ENCODE measurements around the gene ERCC6L.

- no peak for TF ChIP-seq CTCF (conservative IDR thresholded peaks at IDR 0.05)
- no peak for TF ChIP-seq ZFX (IDR thresholded peaks at IDR 0.05)
These were observed 36.8 kb downstream of the ERCC6L start for GRCh38 chrX:72201836-72202536.
